Measurements from ENCODE around the gene MCTP1. TPM values are rescaled to one million over a fixed set of nuclear protein-coding genes. Genes with fewer than 3 reads are reported as not detected.

MCTP1 gene
- total RNA-seq, 1 experiment from 2014 or later = 2.5 TPM

- no peaks in the 10 kb centered on the region for H3K9me3 Mint-ChIP-seq
- H2BK120ac ChIP-seq (ENCODE audit: low read depth, low read length, poor library complexity, severe bottlenecking) = no peak overlapping the region
- no peak overlapping the region for H4K5ac ChIP-seq (ENCODE audit: insufficient read length, low read depth, low read length)
- no peak overlapping the region for H2BK12ac ChIP-seq (ENCODE audit: insufficient read length, low read depth, low read length)
- H3K4me1 Mint-ChIP-seq = peaks cover 3 to 12% of the 10 kb centered on the region in 2 experiments
- no peak overlapping the region for H2BK15ac ChIP-seq (ENCODE audit: low read depth, low read length)
- no peak overlapping the region for H3K18ac ChIP-seq (ENCODE audit: insufficient read length, low read depth, low read length)
- no peak overlapping the region for H3K27ac ChIP-seq (ENCODE audit: insufficient read length, low read depth, low read length)
- H3K27me3 Mint-ChIP-seq (ENCODE audit: low read depth) = no peaks in the 10 kb centered on the region; the same call in 1 of the 2 replicates
- no peak overlapping the region for H4K8ac ChIP-seq (replicated peaks; ENCODE audit: insufficient read length, low read depth, low read length)
- H3T11ph ChIP-seq (ENCODE audit: low read length) = no peak overlapping the region
- H3K4me3 Mint-ChIP-seq = no peak overlapping the region
- no peaks in the 10 kb centered on the region for H3K23me2 ChIP-seq (ENCODE audit: insufficient read length, low read depth, low read length, poor library complexity, severe bottlenecking)
- no peak overlapping the region for H3K27ac Mint-ChIP-seq
- no peak overlapping the region for H2BK5ac ChIP-seq (ENCODE audit: insufficient read length, low read length)
- H2AK5ac ChIP-seq (ENCODE audit: insufficient read length, low read length) = no peak overlapping the region
- no peaks in the 10 kb centered on the region; the same call in 1 of the 2 replicates for H3K79me2 ChIP-seq (ENCODE audit: insufficient read depth, low read length)
- H3K79me1 ChIP-seq (ENCODE audit: insufficient read depth, low read depth, low read length, poor library complexity, severe bottlenecking) = no peaks in the 10 kb centered on the region
- H3K36me3 Mint-ChIP-seq (ENCODE audit: insufficient read depth in 1 of 3, low read depth in 3 of 3) = no peaks in the 10 kb centered on the region
- TF ChIP-seq CTCF (conservative IDR thresholded peaks at IDR 0.05) = no peak
- no peak overlapping the region for H3K9ac ChIP-seq (ENCODE audit: extremely low read depth, insufficient read length, low read length)
- H4K20me1 ChIP-seq (ENCODE audit: control insufficient read depth, insufficient read depth, insufficient read length) = no peaks in the 10 kb centered on the region
- no peak overlapping the region for H3K23ac ChIP-seq (ENCODE audit: insufficient read length, low read depth, low read length)
- no peak overlapping the region for H4K91ac ChIP-seq (ENCODE audit: insufficient read length, low read depth, low read length)
- H3K4me1 ChIP-seq (ENCODE audit: insufficient read depth, low read length) = no peaks in the 10 kb centered on the region
- no peaks in the 10 kb centered on the region for H3K27me3 ChIP-seq (ENCODE audit: insufficient read depth, low read length)
- no peak overlapping the region for H3K4ac ChIP-seq (ENCODE audit: low read depth, low read length)
- H2AFZ ChIP-seq (ENCODE audit: low read length) = no peak overlapping the region
- H3K9me3 ChIP-seq (ENCODE audit: control insufficient read depth, low read depth, low read length) = no peaks in the 10 kb centered on the region
- no peak overlapping the region for H3K4me2 ChIP-seq (ENCODE audit: insufficient read depth, insufficient read length, low read length)
- H3K14ac ChIP-seq (ENCODE audit: insufficient read depth, low read length) = no peak overlapping the region
- no CpG with 5 or more reads among the region's 4 CpGs for WGBS (ENCODE audit: extremely low coverage, insufficient read length, low lambda C conversion rate)
- no peak for DNase-seq
- H2BK20ac ChIP-seq (ENCODE audit: low read depth, low read length, poor library complexity, severe bottlenecking) = no peak overlapping the region
- no peak overlapping the region for H3K56ac ChIP-seq (ENCODE audit: insufficient read length, low read depth, low read length)
These were observed 394.0 kb downstream of the MCTP1 start for GRCh38 chr5:94890907-94891306.

All from H9 (cell line).